ENCODE results near the gene SAMD8. TPM values are rescaled to one million over a fixed set of nuclear protein-coding genes. Genes with fewer than 3 reads are reported as not detected.

The SAMD8 gene
- total and polyA plus RNA-seq, 10 of the 15 experiments (the other 5 are each of a cell fraction or from before 2014, with no cell fraction given): 2.8 to 26.0 (median 9.3) TPM

DNA sequence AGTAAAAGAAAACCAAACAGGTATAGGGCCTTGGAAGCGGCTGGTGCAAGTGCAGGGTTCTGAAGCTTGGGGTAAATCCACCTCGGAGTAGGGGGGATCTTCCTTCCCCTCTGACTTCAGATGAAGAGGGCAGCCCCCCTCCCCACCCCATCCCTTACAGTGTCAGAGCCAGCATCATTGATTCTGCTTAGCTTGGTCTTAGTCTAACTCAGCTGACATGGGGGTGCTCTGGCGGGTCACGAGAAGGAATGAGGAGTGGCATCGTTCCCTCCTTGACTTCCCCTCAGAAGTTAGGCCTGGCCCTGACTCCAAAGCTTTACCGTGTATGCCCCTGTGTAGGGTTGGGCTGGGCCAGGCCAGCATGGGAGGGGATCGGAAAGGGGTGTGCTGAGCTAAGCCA lies 44.2 kb upstream of the SAMD8 start (continued):
- TF ChIP-seq, protein P1, sequence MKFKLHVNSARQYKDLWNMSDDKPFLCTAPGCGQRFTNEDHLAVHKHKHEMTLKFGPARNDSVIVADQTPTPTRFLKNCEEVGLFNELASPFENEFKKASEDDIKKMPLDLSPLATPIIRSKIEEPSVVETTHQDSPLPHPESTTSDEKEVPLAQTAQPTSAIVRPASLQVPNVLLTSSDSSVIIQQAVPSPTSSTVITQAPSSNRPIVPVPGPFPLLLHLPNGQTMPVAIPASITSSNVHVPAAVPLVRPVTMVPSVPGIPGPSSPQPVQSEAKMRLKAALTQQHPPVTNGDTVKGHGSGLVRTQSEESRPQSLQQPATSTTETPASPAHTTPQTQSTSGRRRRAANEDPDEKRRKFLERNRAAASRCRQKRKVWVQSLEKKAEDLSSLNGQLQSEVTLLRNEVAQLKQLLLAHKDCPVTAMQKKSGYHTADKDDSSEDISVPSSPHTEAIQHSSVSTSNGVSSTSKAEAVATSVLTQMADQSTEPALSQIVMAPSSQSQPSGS (IDR thresholded peaks at IDR 0.05; ENCODE audit: low read length): no peak
- TF ChIP-seq POLR2A (IDR thresholded peaks at IDR 0.05; ENCODE audit: low read depth, low read length) (no peak), ZNF274 (IDR thresholded peaks at IDR 0.05; ENCODE audit: insufficient read depth, insufficient read length) (no peak), CREM (IDR thresholded peaks at IDR 0.05; ENCODE audit: low read depth) (no peak), BRCA1 (IDR thresholded peaks at IDR 0.05; ENCODE audit: low read depth, low read length) (no peak), CREB1 (IDR thresholded peaks at IDR 0.05; ENCODE audit: low read depth) (no peak), RUNX3 (IDR thresholded peaks at IDR 0.05; ENCODE audit: low read length) (no peak), KLF5 (IDR thresholded peaks at IDR 0.05; ENCODE audit: partially characterized antibody) (no peak), MXI1 (IDR thresholded peaks at IDR 0.05; ENCODE audit: low read depth, low read length) (no peak), FOS (IDR thresholded peaks at IDR 0.05; ENCODE audit: borderline replicate concordance, extremely low read depth, insufficient read length) (no peak)
- TF ChIP-seq, protein P2, sequence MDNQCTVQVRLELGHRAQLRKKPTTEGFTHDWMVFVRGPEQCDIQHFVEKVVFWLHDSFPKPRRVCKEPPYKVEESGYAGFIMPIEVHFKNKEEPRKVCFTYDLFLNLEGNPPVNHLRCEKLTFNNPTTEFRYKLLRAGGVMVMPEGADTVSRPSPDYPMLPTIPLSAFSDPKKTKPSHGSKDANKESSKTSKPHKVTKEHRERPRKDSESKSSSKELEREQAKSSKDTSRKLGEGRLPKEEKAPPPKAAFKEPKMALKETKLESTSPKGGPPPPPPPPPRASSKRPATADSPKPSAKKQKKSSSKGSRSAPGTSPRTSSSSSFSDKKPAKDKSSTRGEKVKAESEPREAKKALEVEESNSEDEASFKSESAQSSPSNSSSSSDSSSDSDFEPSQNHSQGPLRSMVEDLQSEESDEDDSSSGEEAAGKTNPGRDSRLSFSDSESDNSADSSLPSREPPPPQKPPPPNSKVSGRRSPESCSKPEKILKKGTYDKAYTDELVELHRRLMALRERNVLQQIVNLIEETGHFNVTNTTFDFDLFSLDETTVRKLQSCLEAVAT (IDR thresholded peaks at IDR 0.05): no peak
- TF ChIP-seq, protein P3, sequence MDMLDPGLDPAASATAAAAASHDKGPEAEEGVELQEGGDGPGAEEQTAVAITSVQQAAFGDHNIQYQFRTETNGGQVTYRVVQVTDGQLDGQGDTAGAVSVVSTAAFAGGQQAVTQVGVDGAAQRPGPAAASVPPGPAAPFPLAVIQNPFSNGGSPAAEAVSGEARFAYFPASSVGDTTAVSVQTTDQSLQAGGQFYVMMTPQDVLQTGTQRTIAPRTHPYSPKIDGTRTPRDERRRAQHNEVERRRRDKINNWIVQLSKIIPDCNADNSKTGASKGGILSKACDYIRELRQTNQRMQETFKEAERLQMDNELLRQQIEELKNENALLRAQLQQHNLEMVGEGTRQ (IDR thresholded peaks at IDR 0.05; ENCODE audit: borderline replicate concordance, low read depth, low read length): no peak

All from GM12878 (cell line).